A673 (cell line): ENCODE measurements around the gene SLCO2A1.

Experiments used
- EZH2 ChIP-seq: fragments of 200-600 bp; sonication (generic); IDR thresholded peaks from 2 replicates; pipeline ENCODE4 v1.6.1; 2017; ENCODE audit warnings: borderline replicate concordance, low read depth, mild to moderate bottlenecking, mixed read lengths, antibody characterized with exemption, low read length; ENCODE audit not compliant: poor library complexity, severe bottlenecking
- TF ChIP-seq, protein P1 (sequence below): fragments of 300-800, 200-600 bp; sonication (generic); conservative IDR thresholded peaks from 2 replicates; pipeline ENCODE4 v1.5.1; 2017; ENCODE audit warnings: low read depth, mild to moderate bottlenecking, antibody characterized with exemption, low read length, moderate library complexity, mixed read lengths

DNA sequence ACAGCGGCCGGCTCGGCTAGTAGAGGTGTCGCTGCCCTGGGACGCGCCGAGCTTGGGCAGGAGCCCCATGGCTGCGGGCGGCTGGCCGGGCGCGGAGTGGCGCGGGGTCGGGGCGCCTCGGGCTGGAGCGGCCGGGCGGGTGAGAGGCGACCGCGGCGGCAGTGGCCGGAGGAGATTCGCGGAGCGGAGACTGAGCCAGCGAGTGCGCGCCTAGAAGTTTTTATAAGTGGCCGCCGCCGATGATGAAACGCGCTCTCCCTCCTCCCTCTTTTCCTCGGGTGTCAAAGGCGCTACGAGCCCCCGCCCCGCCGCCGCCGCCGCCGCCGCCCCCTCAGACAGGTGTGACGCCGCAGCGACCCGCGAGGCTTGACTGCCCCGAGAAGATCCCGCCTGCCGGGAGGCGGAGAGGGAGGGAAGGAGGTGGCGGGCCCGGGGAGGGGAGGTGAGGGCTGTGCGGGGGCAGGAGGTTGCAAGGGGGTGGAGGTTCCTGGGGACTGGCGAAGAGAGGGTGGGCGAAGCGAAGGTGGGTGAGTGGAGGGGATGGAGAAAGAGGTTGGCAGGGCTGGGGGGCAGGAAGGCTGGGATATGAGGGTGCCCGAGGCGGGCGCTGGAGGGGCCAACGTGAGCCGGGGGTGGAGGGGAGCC is at the start of gene SLCO2A1:
- TF ChIP-seq, protein P1, sequence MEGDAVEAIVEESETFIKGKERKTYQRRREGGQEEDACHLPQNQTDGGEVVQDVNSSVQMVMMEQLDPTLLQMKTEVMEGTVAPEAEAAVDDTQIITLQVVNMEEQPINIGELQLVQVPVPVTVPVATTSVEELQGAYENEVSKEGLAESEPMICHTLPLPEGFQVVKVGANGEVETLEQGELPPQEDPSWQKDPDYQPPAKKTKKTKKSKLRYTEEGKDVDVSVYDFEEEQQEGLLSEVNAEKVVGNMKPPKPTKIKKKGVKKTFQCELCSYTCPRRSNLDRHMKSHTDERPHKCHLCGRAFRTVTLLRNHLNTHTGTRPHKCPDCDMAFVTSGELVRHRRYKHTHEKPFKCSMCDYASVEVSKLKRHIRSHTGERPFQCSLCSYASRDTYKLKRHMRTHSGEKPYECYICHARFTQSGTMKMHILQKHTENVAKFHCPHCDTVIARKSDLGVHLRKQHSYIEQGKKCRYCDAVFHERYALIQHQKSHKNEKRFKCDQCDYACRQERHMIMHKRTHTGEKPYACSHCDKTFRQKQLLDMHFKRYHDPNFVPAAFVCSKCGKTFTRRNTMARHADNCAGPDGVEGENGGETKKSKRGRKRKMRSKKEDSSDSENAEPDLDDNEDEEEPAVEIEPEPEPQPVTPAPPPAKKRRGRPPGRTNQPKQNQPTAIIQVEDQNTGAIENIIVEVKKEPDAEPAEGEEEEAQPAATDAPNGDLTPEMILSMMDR: no peak
- TF ChIP-seq EZH2: peak; percentile 90
